ENCODE measurements around the gene PRCD.
"Not testable (repeated sequence)": the region's sequence is repeated elsewhere in the genome, so short reads cannot be mapped to it uniquely, and the experiment has no call there.

PRCD gene

DNA sequence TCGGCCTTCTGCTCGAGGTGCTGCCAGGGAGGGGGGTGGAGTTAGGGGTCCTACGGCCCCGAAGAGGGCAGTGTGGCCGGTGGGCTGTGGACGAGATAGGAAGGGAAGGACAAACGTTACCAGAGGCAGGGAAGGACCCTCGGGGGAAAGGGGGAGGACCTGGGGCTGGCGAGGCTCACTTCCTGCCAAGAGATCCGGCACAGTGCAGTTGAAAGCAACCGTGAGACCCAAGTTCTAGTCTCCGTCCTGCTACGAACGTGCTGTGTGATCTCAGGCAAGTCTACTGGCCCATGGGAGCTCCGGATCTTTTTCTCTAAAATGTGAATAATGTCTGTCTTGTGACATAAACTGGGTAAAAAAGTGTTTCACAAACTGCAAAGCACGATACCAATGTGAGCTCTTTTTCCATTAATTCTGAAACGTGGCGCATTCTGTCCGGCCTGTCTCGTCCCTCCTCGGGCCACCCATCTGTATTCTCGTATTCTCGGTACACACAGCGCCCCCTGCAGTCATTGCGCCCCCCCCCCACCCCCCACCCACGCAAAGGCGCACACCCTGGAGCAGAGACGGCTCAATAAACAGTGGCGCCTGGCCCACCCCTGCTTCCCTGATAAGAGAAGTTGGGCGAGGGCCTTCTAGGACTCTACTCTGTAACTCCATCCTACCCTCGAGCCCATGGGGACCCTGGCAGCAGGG lies 11.2 kb upstream of the PRCD start:
- DNase-seq: no peak

DNA sequence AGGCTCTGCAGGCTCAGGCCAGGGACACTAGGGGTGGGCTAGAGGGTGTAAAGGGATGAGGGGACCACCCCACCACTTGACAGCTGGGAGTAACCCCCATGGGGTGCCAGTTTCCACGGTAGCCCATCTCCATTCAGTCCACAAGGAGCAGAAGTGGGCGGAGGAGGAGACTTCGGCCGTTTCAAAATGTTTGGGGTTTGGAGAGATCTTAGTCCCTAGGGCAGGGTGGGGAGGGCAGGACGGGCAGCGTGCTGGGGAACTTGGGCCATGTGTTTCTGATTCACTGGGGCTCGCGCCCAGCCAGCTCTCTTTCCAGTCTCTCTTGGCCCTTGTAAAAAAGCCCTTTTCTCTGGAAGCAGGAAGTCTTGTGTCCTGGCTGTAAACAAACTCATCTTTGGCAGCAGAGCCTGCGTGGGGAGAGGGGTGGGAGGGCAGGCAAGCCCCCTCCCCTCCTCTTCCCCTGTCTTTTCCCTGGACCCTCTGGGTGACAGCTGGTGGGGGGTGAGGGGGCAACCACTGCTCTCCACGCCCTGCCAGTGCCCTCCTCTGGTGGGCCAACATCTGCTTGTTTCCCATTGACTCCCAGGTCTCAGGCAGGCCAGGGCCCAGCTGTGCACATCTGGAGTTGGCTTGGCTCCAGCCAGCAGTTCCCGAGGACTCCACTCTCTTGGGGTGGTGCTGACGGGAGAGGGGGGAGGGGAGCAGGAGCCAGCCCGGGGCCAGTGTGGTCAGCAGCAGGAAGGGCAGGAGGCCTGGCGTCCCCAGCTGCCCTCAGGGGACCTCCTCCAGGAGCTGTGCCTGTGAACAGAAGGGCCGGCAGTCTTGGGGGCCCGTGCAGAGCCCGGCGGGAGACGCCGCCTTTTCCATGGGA lies 10.4 kb upstream of the PRCD start:
- no peak for DNase-seq

DNA sequence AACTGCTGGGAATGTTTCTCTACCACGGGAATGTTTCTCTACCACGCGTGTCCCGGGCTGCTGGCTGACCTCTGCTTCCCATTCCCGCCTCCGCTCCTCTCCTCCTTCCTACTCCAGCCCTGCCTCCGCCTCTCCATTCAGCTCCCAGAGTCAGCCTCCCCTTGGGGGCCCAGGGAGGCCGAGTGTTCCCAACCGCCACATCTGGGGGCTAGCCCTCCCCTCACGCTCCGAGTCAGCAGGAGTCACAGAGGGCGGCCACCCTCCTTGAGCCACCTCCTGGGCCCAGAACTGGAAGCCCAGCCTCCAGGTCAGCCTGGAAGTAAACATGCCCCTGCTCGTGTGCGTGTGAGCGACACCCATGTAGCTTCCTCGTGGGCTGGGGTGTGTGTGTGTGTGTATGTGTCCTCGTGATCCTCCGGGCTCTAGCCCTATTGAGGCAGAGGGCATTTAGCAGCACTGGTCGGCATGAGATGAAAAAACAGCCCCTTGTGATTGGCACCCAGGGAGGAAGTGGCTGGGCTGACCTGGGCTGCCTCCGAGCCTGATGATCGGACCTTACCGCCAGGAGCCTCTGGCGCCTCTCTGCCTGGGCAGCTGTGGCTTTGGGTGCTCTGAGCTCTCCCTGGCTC lies 9.6 kb upstream of the PRCD start:
- no peak for DNase-seq

DNA sequence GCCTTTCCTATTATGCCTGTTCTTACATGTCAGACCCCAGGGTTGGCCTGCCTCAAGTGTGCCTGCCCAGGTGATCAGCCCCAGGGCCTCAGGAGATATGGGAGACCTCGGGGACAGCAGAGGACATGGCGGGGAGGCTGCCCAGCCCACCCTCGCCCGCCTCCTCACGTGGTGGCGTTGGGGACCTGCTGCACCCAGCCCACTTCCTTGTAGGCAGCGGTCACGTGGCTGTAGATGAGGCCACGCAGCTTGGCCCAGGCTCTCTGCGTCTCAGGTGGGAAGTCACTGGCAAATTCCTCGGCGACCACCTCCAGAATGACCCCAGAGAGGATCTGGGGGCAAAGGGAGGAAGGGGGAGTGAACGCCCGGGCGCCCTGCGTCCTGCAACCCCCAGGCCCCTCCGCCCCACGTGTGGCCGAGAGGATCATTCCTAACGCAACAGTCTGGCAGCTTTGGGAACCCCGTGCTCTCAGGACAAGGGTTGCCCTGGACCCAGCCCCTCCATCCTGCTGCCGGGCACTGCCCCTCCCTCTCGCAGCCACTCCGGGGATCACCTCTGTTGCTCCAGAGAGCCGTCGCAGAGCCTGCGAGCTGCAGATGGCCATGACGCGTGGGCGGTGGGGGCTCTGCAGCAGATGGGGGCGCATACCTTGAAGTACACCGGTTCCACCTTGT lies 8.9 kb upstream of the PRCD start:
- no peak for DNase-seq

DNA sequence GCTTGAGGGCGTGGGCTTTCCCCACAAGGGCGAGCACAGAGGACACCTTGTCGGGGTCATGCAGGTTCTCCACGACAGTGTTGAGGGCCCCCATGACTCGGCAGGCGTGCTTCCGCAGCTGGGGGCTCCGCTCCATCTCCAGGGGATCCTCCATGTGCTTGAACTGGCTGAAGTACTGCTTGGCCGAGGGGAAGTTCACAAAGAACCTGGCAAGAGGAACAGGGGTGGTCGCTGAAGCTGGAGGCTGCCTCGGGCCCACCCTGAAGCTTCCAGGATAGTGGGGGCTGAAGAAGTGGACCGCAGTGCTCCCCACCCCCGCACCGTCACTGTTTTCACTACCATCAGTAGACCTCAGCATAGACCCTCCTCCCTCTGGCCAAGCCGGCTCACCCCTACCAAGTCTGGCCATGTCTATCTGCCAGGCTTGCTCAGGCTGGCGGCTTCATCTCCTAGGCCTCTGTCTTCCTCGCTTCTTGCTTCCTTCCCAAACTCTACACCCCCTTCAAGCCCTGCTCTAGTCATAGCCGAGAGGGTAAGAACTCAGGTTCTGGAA lies 8.3 kb upstream of the PRCD start:
- DNase-seq: no peak

DNA sequence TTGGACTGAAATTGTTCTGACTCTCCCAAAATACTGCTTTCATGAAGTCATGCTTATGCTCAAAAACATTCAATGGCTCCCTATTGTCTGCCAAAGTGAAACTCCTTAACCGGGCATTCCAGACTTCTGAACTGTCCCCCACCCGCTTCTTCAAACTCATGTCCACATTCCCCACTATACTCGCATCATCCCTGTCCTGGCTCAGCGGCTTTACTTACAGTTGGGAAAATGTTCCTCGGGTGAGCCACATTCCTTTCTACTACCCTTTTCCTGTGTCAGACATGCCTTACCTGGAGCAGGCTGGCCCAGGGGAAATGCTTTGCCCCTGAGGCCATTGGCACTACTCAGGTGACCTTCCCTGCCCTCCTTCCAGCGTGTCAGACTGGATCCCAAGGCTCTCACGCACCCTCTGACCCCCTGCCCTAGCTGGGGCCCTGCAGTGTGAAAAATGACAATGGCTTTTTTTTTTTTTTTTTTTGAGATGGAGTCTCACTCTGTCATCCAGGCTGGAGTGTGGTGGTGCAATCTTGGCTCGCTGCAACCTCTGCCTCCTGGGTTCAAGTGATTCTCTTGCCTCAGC lies 7.7 kb upstream of the PRCD start:
- DNase-seq: no peak

DNA sequence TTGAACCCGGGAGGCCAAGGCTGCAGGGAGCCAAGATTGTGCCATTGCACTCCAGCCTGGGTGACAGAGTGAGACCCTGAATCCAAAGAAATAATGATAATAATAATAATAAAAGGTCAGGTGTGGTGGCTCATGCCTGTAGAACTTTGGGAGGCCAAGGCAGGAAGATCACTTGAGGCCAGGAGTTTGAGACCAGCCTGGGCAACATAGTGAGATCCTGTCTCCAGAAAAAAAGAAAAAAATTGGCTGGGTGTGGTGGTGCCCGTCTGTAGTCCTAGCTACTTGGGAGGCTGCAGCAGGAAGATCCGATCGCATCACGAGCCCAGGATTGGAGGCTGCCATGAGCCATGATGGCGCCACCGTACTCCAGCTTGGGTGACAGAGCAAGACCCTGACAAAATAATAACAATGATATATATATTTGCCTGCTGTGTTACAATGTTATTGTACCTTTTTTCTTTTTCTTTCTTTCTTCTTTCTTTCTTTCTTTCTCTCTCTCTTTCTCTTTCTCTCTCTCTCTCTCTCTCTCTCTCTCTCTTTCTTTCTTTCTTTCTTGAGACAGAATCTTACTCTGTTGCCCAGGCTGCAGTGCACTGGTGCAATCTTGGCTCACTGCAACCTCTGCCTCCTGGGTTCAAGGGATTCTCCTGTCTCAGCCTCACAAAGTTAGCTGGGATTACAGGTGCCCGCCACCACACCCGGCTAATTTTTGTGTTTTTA lies 6.0 kb upstream of the PRCD start:
- not testable (repeated sequence) for DNase-seq

DNA sequence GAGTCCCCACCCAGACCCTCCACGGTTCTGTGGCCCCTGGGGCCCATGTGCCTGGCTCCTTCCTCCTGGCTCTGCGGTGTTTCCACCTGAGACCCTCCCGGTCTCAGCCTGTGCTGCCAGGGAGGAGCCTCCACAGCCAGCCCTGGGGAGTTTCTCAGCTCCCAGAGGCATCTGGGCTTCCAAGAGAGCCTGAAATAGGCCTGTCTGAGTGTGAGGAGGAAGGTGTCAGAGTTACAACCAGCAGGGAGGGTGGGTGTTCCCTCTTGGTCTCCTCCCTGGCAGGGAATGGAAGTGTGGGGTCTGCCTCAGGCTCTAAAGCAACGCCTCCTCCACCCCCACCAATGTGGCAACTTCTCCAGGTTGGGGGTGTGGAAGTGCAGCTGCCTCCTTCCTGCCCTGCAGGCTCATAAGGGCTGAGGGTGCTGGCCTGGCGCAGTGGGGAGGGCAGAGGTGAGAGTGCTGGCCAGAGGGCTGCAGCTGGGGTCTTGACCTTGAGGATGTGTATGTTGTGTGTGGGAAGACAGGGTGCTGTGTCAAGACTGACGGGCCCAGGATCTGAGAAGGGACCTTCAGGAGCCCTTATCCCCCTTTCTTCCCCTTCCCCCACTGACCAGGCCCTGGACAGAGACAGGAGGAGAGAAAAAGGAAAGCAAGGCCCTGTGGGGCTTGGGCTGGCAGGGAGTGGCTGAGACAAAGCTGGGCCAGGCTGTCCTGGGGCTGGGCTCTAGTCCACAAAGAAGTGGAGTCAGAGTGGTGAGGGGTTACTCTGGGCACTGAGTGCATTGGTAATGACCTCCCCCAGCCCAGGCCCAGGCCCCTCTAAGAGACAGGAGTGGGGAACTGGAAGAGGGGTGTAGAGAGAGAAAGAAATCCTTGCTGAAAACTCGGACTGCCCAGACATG lies 4.8 kb upstream of the PRCD start:
- no peak for DNase-seq

DNA sequence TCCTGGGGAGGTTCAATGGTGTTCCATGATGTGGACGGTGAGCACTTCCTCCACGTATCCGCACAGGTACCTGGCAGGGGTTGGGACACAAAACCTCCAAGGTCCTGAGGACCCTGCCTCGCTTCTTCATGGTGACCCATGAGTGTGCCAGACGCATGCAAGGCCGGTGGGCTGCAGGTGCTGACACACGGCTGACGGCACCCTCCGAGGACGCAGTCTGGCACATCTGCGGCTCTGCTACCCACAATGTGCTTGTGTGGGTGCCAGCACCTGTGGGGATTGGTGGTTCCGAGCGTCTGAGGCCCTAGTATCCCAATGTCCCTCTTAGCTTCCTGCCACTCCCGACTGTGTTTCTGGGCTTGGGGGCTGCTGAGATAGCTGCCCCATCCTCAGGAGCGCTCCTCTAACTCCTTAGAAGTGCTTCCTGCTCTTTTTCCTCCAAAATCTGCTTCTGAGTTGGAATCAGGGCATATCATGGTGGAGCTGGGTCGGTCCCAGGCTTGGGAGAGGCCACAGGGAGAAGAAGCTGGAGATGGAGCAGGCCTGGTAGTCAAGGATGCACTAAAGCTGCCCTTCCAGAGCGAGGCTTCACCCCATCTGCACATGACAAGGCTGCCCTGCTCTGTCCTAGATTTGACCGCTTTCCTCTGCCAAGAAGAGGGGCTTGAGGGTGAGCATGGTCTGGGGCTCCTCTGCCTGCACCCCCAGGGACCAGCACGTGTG lies 3.9 kb upstream of the PRCD start:
- DNase-seq: no peak

DNA sequence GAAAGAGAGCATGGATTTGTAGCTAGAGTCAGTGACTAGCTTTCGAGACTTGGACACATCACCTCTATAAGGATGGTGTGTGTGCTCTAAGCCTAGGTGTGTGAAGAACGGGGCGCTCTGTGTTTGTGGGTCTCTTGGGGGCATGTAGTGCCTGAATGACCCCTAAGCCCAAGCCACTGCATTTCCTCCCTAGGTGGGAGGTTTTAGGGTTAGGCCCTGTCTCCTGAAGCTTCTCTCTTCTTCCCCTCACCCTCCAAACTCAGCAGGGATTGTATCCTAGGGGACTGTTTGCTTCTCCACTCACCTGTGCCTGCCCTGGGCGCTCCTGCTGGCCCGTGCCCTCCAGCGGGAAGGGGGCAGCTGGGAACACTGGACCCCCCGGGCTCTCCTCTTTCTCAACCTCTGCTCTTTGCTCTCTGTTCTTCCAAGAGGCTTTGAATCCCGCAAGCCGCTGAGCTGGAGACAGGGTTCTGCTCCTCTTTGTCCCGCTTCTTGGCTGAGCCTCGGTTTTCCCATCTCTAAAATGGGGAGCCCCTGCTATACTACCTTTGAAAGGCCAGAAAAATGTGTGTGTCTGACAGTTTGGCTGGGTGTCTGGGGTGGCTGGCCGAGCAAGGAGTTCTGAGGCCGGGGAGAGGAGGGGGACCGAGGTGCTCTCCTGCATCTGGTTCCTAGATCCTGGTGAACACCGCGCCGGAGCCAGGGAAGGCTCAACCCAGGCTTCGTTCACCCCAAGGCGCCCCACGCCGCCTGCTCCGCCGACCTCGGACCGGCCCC lies 3.1 kb upstream of the PRCD start:
- DNase-seq: no peak

DNA sequence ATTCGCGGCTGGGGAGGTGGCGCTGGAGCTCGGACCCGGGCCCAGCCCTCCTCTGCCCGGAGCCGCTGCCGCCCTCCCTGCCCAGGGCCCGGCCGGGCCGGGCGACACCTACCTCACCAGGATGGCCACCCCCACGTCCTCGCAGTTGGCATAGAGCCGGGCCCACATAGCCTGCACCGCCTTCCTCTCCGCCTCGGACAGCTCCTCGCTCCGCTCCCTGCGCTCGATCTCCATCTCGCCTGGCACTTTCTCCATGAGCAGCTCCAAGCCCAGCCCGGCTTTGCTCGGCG lies 2.6 kb upstream of the PRCD start:
- DNase-seq: no peak

DNA sequence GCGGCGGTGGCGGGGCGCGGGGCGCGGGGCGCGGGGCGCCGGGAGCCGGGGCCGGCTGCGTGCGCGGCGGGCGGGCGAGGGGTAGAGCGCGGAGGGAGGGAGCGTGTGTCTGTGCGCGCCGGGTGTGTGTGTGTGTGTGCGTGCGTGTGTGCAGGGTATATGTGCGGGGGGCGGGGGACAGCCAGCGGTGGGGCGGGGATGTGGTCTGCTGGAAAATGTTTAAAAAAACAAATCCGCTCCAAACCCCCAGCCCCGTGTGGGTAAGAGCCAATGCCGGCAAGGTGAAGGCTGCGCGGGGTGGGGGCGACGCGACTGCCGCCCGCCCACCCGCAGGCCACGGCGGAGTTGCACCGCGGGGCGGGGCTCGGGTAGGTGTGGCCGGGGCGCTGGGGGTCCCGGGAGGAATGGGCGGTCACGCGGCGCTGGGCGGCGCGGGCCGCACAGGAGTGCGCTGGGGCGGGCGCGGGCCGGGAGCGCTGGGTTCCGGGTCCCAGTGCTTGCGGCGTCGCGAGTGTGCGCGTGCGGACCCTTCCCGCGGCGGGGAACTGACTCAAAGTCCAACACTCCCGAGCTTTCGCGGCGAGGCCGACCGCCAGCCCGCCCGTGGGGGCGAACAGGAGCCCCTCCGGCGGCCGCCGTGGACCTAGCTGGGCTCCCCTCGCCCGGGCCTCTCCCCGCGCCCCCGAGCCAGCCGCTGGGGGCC lies 2.1 kb upstream of the PRCD start, which contains the start of gene CYGB:
TSS of gene CYGB (minus strand) at position 132 of the 703 bp plus-strand sequence. CDS start 167 bp downstream, outside the sequence.
- no peak for DNase-seq

DNA sequence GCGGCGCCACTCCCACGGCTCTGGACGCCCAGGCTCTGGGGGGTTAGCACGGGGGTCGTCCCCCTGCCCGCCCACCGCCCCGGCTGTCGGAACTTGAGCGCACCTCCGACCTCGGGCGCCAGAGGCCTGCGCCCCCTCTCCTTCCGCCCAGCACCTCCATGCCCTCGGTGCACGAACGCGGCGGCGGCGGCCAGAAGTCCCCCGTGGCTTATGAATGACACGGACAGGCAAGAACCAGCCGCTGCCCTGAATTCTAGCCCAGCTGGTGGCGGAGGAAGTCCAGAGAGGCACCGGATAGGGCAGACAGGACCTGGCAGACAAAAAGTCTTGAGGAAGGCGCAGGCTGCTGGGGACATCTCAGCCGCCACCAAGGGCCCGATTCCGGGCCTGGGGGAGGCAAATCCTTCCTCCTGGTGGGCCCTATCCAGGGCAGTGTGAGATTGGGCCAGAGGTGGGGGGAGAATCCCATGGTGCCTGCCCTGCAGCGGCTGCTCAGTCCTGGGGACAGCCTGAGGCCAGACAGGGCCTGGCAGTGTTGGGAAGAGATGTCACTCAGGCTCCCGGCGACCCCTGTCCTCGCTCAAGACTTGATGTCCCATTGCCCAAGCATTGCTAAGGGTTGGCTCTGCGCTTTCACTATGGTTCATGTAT lies 1.4 kb upstream of the PRCD start:
- DNase-seq: no peak

DNA sequence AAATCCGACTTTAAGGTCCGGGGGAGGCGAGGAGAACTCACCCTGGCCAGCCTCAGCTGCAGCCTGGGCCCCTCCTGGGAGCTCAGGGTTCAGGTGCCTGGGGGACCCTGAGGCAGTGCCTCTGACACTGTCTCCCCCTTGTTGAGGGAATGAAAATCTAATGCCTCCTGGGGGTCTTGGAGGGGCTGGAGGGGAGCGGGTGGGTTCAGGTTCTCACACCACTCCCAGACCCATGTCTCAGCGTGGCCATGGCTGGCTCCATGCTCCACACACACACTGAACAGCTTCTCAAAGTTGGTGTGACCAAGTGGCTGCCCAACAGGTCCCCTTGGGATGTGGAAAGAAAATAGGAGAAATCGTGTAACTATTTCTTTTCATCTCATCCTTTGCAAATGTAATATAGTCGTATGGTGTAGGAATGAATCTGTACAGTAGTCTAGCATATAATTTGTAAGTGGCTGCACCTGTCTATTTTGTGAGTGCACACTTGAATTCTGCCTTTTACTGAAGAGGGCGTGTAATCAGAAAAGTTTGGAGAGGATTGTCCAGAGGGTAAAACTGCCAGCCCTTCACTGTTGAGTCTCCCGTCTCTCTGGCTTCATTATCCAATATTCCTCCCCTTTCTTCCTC lies 788 bp upstream of the PRCD start:
- no peak for DNase-seq

DNA sequence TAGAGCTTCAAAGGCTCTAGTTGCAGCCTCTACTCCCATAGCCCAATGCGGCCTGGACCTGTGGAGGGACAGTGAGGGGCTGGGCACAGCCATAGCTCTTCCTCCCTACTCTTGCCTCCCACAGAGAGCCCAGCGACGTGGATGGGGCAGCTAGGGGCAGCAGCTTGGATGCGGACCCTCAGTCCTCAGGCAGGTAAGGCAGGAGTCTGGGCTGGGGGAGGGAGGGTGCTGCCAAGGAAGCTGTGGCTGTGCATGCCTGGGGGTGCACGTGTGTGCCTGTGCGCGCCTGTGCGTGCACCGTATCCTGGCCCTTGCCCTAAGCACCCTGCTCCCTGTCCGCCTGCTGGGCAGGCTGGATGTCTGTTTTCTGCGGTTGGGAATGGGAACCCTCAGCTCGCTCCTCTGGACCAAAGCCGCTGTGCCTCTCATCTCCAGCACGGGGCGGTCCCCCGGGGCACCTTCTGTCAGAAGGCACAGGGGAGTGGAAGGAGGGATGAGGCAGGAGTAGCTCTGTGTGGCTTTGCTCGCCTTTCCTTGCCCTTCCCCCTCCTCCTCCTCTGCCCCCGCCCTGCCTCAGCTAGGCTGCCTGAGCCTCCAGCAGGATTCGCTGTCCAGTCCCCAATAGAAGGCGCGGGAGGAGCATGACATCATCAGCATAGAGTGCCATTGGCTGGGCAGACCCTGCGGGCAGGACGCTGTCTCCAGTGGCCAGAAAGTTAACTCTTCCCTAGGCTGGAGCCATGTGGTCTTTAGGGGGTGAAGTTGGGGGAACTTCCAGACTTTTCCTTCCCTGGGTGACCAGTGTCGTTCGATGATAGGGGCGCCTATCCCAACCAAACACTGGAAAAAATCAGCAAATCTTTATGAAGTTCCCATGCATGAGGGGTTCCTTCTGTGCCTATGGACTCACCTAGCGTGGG lies 797 bp downstream of the PRCD start:
- DNase-seq: peak; percentile 28 to 57

DNA sequence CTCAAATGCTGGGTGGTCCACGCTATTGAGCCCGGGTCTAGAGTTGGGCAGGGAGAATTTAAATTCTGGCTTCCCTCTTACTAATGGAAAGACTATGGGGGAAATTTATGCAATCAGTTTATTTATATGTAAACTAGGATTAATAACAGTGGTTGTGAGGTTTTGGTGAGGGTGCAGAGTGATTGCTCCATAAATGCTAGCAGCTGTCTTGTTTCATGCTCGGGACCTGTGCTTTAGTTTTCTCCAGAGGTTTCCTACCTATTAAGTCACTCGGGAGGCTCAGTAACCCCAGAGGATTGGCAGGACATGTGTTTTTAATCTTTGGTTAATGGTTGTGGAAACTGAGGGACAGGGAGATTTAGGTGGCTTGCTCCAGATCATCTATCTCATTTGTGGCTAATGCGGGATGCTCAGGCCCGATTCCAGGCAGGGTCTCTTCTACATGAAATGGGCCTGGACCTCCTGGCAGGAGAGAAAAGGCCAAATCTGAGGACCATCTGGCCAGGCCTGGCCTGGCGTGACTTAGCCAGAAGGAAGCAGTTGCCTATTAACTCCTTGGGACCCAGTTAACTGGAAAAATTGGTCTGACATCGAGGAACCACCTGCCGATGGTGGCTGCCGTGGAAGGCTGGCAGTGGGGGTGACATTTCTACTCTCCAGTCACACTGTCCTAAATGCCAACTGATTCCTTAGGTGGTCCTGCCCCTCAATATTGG lies 2.1 kb downstream of the PRCD start:
- DNase-seq: no peak
